OCI-LY1 (cell line): ENCODE data around the gene TK1.
A peak's percentile ranks its signal among the peaks of the same experiment; 100 is the strongest.
"Not testable (repeated sequence)": the region's sequence is repeated elsewhere in the genome, so short reads cannot be mapped to it uniquely, and the experiment has no call there.

Experiments
- H2AFZ ChIP-seq: fragments of 200-600 bp; sonication (generic), shearing (Covaris generic); 2 replicates; pipeline ENCODE4 v1.6.0; 2014; ENCODE audit warnings: antibody characterized with exemption, mild to moderate bottlenecking, low read length
- H3F3A ChIP-seq: fragments of 200-600 bp; sonication (generic), shearing (Covaris generic); 2 replicates; pipeline ENCODE4 v1.6.0; 2014; ENCODE audit warnings: mild to moderate bottlenecking, antibody characterized with exemption, low read length, moderate library complexity; ENCODE audit not compliant: insufficient read depth
- H3K27ac ChIP-seq: fragments of 200-600 bp; sonication (generic); 2 replicates; pipeline ENCODE4 v1.5.1; 2014; ENCODE audit warnings: low read length, mixed run types, mild to moderate bottlenecking, low read depth; ENCODE audit not compliant: poor library complexity, severe bottlenecking
- H3K27me3 ChIP-seq: fragments of 200-600 bp; sonication (generic); 2 replicates; pipeline ENCODE4 v1.6.0; 2014; ENCODE audit warnings: antibody characterized with exemption, mild to moderate bottlenecking, low read length, moderate library complexity; ENCODE audit not compliant: insufficient read depth
- H3K36me3 ChIP-seq: fragments of 200-600 bp; sonication (generic); 2 replicates; pipeline ENCODE4 v1.6.1; 2014; ENCODE audit warnings: mild to moderate bottlenecking, antibody characterized with exemption, low read length, moderate library complexity, mixed read lengths; ENCODE audit not compliant: insufficient read depth
- H3K4me1 ChIP-seq: fragments of 200-600 bp; sonication (generic); 2 replicates; pipeline ENCODE4 v1.5.1; 2014; ENCODE audit warnings: mild to moderate bottlenecking, low read length, moderate library complexity; ENCODE audit not compliant: insufficient read depth, severe bottlenecking
- H3K4me2 ChIP-seq: fragments of 200-600 bp; sonication (generic), shearing (Covaris generic); 2 replicates; pipeline ENCODE4 v1.6.1; 2014; ENCODE audit warnings: low read length
- H3K4me3 ChIP-seq: fragments of 200-600 bp; sonication (generic); 2 replicates; pipeline ENCODE4 v1.5.1; 2014; ENCODE audit warnings: low read length, low read depth, mild to moderate bottlenecking, mixed read lengths; ENCODE audit not compliant: poor library complexity, severe bottlenecking
- H3K79me2 ChIP-seq: fragments of 200-600 bp; shearing (Covaris generic); 2 replicates; pipeline ENCODE4 v1.6.1; 2016; ENCODE audit warnings: mixed run types, low read length, mixed read lengths; ENCODE audit not compliant: insufficient read depth
- H3K9ac ChIP-seq: fragments of 200-600 bp; sonication (generic), shearing (Covaris generic); 2 replicates; pipeline ENCODE4 v1.6.1; 2014; ENCODE audit warnings: mild to moderate bottlenecking, low read length, mixed read lengths
- H3K9me2 ChIP-seq: fragments of 200-600 bp; sonication (generic), shearing (Covaris generic); 2 replicates; pipeline ENCODE4 v1.6.1; 2014; ENCODE audit warnings: low read depth, mild to moderate bottlenecking, low read length, mixed read lengths
- H3K9me3 ChIP-seq: fragments of 200-600 bp; shearing (Covaris generic); 2 replicates; pipeline ENCODE4 v1.6.1; 2014; ENCODE audit warnings: low read length, mixed read lengths
- H4K20me1 ChIP-seq: fragments of 200-600 bp; sonication (generic), shearing (Covaris generic); 2 replicates; pipeline ENCODE4 v1.6.0; 2016; ENCODE audit warnings: mild to moderate bottlenecking, low read length; ENCODE audit not compliant: insufficient read depth
- EZH2 ChIP-seq: fragments of 200-600 bp; sonication (generic), shearing (Covaris generic); IDR thresholded peaks from 2 replicates; pipeline ENCODE4 v1.8.0; 2017; ENCODE audit warnings: borderline replicate concordance, mixed run types, mild to moderate bottlenecking, antibody characterized with exemption, low read length, moderate library complexity, mixed read lengths
- TF ChIP-seq, protein P1 (sequence below): fragments of 200-600 bp; sonication (generic), shearing (Covaris generic); IDR thresholded peaks from 2 replicates; pipeline ENCODE4 v1.5.1; 2017; ENCODE audit warnings: mild to moderate bottlenecking, antibody characterized with exemption, low read length, moderate library complexity, mixed read lengths

Gene TK1

GRCh38 chr17:78173097-78173715 lies 13.6 kb downstream of the TK1 start:
- Histone ChIP-seq H3K4me2 (no peak overlapping the region; the same call in 1 of the 2 replicates), H3K27me3 (no peaks in the 10 kb centered on the region), H3K9me3 (no peaks in the 10 kb centered on the region), H3K79me2 (no peaks in the 10 kb centered on the region), H3K4me3 (no peak overlapping the region), H3K4me1 (peaks cover 73% of the 10 kb centered on the region), H3K36me3 (peaks cover 56% of the 10 kb centered on the region), H3K9me2 (no peaks in the 10 kb centered on the region), H2AFZ (no peak overlapping the region), H3F3A (no peaks in the 10 kb centered on the region), H3K27ac (peak overlapping the region; percentile 49), H3K9ac (no peak overlapping the region; the same call in 1 of the 2 replicates), H4K20me1 (no peaks in the 10 kb centered on the region)
- TF ChIP-seq, protein P1, sequence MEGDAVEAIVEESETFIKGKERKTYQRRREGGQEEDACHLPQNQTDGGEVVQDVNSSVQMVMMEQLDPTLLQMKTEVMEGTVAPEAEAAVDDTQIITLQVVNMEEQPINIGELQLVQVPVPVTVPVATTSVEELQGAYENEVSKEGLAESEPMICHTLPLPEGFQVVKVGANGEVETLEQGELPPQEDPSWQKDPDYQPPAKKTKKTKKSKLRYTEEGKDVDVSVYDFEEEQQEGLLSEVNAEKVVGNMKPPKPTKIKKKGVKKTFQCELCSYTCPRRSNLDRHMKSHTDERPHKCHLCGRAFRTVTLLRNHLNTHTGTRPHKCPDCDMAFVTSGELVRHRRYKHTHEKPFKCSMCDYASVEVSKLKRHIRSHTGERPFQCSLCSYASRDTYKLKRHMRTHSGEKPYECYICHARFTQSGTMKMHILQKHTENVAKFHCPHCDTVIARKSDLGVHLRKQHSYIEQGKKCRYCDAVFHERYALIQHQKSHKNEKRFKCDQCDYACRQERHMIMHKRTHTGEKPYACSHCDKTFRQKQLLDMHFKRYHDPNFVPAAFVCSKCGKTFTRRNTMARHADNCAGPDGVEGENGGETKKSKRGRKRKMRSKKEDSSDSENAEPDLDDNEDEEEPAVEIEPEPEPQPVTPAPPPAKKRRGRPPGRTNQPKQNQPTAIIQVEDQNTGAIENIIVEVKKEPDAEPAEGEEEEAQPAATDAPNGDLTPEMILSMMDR: no peak
- TF ChIP-seq EZH2: no peak

DNA sequence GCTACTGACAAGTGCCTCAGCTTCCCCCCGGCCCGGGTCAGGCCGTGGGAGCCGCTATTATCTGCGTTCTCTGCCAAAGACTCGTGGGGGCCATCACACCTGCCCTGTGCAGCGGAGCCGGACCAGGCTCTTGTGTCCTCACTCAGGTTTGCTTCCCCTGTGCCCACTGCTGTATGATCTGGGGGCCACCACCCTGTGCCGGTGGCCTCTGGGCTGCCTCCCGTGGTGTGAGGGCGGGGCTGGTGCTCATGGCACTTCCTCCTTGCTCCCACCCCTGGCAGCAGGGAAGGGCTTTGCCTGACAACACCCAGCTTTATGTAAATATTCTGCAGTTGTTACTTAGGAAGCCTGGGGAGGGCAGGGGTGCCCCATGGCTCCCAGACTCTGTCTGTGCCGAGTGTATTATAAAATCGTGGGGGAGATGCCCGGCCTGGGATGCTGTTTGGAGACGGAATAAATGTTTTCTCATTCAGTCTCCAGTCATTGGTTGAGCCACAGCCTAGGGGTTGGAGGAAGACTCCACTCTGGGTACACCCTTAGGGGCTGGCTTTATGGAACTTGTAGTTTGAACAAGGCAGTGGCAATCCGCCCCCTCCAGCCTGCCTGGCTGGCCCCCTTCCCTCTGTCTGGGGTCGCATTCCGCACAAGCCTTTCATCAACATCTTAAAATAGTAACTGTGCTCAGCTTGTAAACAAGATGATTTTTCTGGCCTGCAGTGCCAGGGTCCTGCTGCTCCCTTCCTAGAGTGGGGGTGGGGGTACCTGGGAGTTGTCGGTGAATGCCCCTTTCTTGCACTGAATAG lies 14.4 kb downstream of the TK1 start:
- Histone ChIP-seq H3K4me2 (peak overlapping the region; percentile 34; the same call in 1 of the 2 replicates), H3F3A (no peaks in the 10 kb centered on the region), H2AFZ (no peak overlapping the region), H4K20me1 (no peaks in the 10 kb centered on the region), H3K9me3 (no peaks in the 10 kb centered on the region), H3K4me1 (peaks cover 77% of the 10 kb centered on the region), H3K27ac (peak overlapping the region; percentile 49), H3K79me2 (no peaks in the 10 kb centered on the region), H3K9me2 (no peaks in the 10 kb centered on the region), H3K4me3 (no peak overlapping the region), H3K36me3 (peaks cover 52% of the 10 kb centered on the region), H3K9ac (no peak overlapping the region; the same call in 1 of the 2 replicates), H3K27me3 (no peaks in the 10 kb centered on the region)
- TF ChIP-seq, protein P1: no peak
- TF ChIP-seq EZH2: no peak

DNA sequence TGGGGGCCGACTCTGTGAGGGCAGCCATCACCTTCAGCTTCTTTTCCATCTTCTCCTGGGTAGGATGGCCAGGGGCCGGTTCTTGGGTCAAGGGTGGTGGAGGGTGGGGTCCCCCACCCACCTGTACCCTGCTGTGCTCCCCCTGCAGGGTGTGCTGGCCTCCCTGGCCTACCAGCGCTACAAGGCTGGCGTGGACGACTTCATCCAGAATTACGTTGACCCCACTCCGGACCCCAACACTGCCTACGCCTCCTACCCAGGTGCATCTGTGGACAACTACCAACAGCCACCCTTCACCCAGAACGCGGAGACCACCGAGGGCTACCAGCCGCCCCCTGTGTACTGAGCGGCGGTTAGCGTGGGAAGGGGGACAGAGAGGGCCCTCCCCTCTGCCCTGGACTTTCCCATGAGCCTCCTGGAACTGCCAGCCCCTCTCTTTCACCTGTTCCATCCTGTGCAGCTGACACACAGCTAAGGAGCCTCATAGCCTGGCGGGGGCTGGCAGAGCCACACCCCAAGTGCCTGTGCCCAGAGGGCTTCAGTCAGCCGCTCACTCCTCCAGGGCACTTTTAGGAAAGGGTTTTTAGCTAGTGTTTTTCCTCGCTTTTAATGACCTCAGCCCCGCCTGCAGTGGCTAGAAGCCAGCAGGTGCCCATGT lies 15.1 kb downstream of the TK1 start:
- peak overlapping the region; percentile 49 for H3K27ac ChIP-seq
- peaks cover 52% of the 10 kb centered on the region for H3K36me3 ChIP-seq
- not testable (repeated sequence) for H3K79me2 ChIP-seq, H4K20me1 ChIP-seq, H3K27me3 ChIP-seq, H3K9me3 ChIP-seq, H3K4me3 ChIP-seq, H3F3A ChIP-seq, H3K9ac ChIP-seq, H2AFZ ChIP-seq, H3K9me2 ChIP-seq
- H3K4me1 ChIP-seq: peaks cover 76% of the 10 kb centered on the region
- H3K4me2 ChIP-seq: peak overlapping the region; percentile 34; the same call in 1 of the 2 replicates
